Glutamatergic neuron (in vitro differentiated cells): Measurements from ENCODE around the gene MRPS12. TPM values are rescaled to one million over a fixed set of nuclear protein-coding genes. Genes with fewer than 3 reads are reported as not detected.

ENCODE experiments used
- DNase-seq: peaks from one replicate; pipeline ENCODE4 v3.0.0; 2022
- H3K27ac Mint-ChIP-seq: one replicate; pipeline ENCODE4 v1.8.0; 2020; ENCODE audit warnings: mild to moderate bottlenecking, mixed read lengths, inconsistent platforms; ENCODE audit not compliant: unreplicated experiment
- H3K27me3 Mint-ChIP-seq: one replicate; pipeline ENCODE4 v1.8.0; 2020; ENCODE audit warnings: mild to moderate bottlenecking, moderate library complexity, mixed read lengths, inconsistent platforms; ENCODE audit not compliant: unreplicated experiment
- H3K36me3 Mint-ChIP-seq: one replicate; pipeline ENCODE4 v1.8.0; 2020; ENCODE audit warnings: mild to moderate bottlenecking, mixed read lengths, inconsistent platforms; ENCODE audit not compliant: unreplicated experiment
- H3K4me1 Mint-ChIP-seq: one replicate; pipeline ENCODE4 v1.8.0; 2020; ENCODE audit warnings: mild to moderate bottlenecking, low read depth, mixed read lengths, inconsistent platforms; ENCODE audit not compliant: unreplicated experiment
- H3K4me3 Mint-ChIP-seq: one replicate; pipeline ENCODE4 v1.8.0; 2020; ENCODE audit warnings: mild to moderate bottlenecking, mixed read lengths, inconsistent platforms; ENCODE audit not compliant: unreplicated experiment
- H3K9me3 Mint-ChIP-seq: one replicate; pipeline ENCODE4 v1.8.0; 2020; ENCODE audit warnings: mild to moderate bottlenecking, moderate library complexity, mixed read lengths, inconsistent platforms; ENCODE audit not compliant: unreplicated experiment
- total RNA-seq: library from RNA; stranded (reverse); fragmentation: NEBNext Ultra II Directional; extraction: Animal tissue kit (Norgen Biotek cat#: 25700); gene quantifications from one replicate; pipeline ENCODE4 v1.2.1, GENCODE V29; 2021; ENCODE audit not compliant: unreplicated experiment
- TF ChIP-seq, protein P1 (sequence below): fragments of 200-600 bp; sonication (generic); IDR thresholded peaks from one replicate; pipeline ENCODE4 v1.5.0; 2021; ENCODE audit not compliant: partially characterized antibody, unreplicated experiment

The MRPS12 gene
- total RNA-seq, 1 donor from 2014 or later = 30.4 TPM

DNA sequence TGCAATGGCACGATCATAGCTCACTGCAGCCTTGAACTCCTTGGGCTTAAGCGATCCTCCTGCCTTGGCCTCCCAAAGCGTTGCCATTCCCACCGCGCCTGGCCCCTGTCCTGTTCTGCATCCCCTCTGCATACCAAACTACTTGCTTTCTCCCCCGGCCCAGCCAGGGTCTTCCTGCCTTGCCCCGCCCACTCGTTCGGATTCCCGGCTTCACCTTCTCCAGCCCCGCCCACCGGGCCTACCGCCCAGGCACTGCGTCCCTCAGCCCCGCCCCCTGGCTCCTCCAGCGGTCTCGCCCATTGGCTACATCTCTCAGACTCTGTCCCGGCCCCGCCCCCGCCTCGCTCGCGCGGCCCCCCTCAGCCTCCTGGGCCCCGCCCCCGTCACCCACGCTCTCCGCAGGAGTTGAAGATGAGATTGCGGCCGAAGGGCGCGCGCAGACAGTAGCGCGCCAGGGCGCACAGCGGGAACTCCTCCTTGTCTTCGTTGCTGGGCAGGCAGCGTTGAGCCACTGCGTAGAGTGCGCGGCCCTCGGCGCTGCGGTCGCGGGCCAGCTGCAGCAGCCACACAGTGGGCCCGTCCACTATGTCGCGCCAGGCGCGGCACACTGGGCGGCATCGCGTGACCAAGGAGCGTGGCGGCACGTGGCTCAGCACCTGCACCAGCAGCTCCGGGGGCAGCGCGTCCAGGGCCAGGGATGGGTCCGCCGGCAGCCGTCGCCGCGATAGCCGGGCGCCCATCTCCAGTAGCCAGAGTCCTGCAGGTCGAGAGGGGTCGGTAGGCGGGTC lies 19.0 kb downstream of the MRPS12 start:
- DNase-seq = peak; percentile 99
- Mint-ChIP-seq H3K36me3 (peaks cover under 1% of the 10 kb centered on the region), H3K4me3 (peak overlapping the region; percentile 73), H3K27ac (no peak overlapping the region), H3K9me3 (peaks cover 3% of the 10 kb centered on the region), H3K4me1 (no peaks in the 10 kb centered on the region), H3K27me3 (peaks cover 11% of the 10 kb centered on the region)
- TF ChIP-seq, protein P1, sequence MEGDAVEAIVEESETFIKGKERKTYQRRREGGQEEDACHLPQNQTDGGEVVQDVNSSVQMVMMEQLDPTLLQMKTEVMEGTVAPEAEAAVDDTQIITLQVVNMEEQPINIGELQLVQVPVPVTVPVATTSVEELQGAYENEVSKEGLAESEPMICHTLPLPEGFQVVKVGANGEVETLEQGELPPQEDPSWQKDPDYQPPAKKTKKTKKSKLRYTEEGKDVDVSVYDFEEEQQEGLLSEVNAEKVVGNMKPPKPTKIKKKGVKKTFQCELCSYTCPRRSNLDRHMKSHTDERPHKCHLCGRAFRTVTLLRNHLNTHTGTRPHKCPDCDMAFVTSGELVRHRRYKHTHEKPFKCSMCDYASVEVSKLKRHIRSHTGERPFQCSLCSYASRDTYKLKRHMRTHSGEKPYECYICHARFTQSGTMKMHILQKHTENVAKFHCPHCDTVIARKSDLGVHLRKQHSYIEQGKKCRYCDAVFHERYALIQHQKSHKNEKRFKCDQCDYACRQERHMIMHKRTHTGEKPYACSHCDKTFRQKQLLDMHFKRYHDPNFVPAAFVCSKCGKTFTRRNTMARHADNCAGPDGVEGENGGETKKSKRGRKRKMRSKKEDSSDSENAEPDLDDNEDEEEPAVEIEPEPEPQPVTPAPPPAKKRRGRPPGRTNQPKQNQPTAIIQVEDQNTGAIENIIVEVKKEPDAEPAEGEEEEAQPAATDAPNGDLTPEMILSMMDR = no peak

DNA sequence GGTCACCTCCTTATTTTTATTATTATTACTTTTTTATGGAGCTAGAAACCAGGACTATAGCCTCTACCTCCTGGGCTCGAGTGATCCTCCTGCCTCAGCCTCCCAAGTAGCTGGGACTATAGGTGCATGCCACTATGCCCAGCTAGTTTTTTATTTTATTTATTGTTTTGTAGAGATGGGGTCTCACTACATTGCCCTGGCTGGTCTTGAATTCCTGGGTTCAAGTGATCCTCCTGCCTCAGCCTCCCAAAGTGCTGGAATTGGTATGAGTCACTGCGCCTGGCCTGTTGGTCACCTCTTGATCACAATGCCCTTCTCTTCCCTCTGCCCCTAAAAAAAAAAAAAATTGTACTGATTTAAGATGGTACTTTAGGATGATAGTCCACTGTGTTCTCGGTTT lies 20.4 kb downstream of the MRPS12 start:
- H3K9me3 Mint-ChIP-seq = peaks cover 3% of the 10 kb centered on the region
- no peaks in the 10 kb centered on the region for H3K4me1 Mint-ChIP-seq
- H3K27me3 Mint-ChIP-seq = peaks cover 11% of the 10 kb centered on the region
- no peak overlapping the region for H3K27ac Mint-ChIP-seq
- DNase-seq = no peak
- H3K36me3 Mint-ChIP-seq = no peaks in the 10 kb centered on the region
- no peak overlapping the region for H3K4me3 Mint-ChIP-seq
- TF ChIP-seq, protein P1 = no peak

DNA sequence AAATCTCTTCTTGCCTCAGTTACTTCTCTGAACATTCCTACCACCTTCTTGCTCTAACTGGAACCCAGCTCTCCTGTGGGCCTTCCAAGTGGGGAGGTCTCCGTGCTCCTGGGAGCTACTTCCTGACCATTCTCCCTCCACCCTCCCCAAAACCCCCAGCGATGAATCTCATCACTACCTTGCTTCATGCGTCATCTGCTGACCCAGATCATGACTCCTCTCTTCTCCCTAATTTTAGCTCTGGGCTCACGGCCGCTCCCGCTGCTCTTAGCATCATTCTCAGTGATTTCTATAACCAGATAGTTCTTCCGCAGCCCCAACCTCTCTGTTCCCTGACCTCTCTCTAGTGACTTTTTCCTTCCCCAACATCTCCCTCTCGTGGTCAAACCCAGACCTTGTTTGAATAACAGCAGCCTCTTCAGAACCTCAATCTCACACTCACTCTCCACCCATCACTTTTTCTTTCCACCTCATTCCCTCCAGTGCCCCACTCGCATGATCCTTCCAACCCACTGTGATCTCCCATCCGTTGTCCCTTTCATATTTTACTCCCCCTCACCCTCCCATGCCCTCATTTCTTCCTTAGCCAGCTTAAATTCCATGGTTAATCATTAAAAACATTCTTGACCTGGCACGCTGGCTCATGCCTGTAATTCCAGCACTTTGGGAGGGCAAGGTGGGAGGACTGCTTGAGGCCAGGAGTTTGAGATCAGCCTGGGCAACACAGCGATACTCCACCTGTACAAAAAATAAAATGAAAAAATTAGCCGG lies 21.8 kb downstream of the MRPS12 start:
- TF ChIP-seq, protein P1 = peak; percentile 35
- Mint-ChIP-seq H3K4me3 (peak overlapping the region; percentile 17), H3K27me3 (peaks cover 9% of the 10 kb centered on the region), H3K36me3 (no peaks in the 10 kb centered on the region), H3K4me1 (no peaks in the 10 kb centered on the region), H3K27ac (no peak overlapping the region), H3K9me3 (peaks cover 3% of the 10 kb centered on the region)
- peak; percentile 45 for DNase-seq

DNA sequence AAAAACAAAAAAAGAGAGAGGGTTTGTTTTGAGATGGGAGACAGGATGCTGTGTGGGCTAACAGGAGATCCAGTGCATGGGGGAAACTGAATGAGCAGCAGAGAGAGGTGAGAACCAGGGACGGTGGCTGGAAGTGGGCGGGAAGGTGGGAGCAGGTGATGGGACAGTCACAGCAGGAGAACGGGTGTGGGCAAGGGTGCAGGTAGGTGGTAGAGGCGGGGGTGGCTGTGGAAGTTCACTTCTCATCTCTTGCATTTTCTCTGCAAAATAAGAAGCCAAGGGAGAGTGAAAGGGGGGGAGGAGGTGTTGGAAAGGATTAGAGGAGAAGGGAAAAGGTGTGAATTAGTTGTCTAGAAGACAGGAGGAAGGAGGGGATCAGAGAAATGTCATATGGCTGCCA lies 22.9 kb downstream of the MRPS12 start:
- Mint-ChIP-seq H3K4me1 (no peaks in the 10 kb centered on the region), H3K27ac (no peak overlapping the region), H3K4me3 (no peak overlapping the region), H3K27me3 (peaks cover 9% of the 10 kb centered on the region), H3K36me3 (no peaks in the 10 kb centered on the region), H3K9me3 (peaks cover 3% of the 10 kb centered on the region)
- DNase-seq = no peak
- TF ChIP-seq, protein P1 = no peak

DNA sequence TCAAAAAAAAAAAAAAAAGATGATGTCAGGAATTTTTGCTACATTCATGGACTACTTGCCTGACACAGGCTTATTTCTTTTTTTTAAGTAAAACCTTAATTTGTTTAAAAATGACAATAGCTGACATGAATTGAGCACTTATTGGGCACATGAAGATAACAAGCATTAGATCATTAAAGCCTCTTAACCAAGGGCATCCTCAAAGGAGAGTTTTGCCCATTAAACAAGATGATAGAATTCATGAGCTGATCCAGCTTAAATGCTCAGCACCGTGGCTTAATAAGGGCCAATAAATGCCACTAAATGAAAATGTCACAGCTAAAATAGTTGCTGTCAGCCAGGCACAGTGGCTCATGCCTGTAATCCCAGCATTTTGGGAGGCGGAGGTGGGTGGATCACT lies 25.5 kb downstream of the MRPS12 start:
- TF ChIP-seq, protein P1 = no peak
- no peak overlapping the region for H3K4me3 Mint-ChIP-seq
- no peaks in the 10 kb centered on the region for H3K36me3 Mint-ChIP-seq
- H3K27me3 Mint-ChIP-seq = peaks cover 5% of the 10 kb centered on the region
- no peak overlapping the region for H3K27ac Mint-ChIP-seq
- no peaks in the 10 kb centered on the region for H3K4me1 Mint-ChIP-seq
- no peak for DNase-seq
- no peaks in the 10 kb centered on the region for H3K9me3 Mint-ChIP-seq
